Common myeloid progenitor, CD34-positive (primary cell): ENCODE measurements around the gene STAMBP.

Experiments
- CTCF ChIA-PET: fragments of 350-600 bp; sonication (Branson Sonifier 250); formaldehyde crosslinking; loops from one replicate; lab custom pipeline; 2021; ENCODE audit warnings: antibody characterized with exemption; lab: Charles Lee
- POLR2A ChIA-PET: fragments of 350-600 bp; sonication (Branson Sonifier 250); formaldehyde crosslinking; loops from one replicate; lab custom pipeline; 2021; ENCODE audit warnings: antibody characterized with exemption; lab: Charles Lee
- DNase-seq, 3 donors: peaks; one replicate each; pipeline versions ENCODE4 v3.0.0 to v3.0.0-alpha.2; 2013
- H3K27ac ChIP-seq, 2 experiments: 1 replicate in 1 of 2; 2 replicates in 1 of 2; pipeline ENCODE4 v1.7.0; 2013; ENCODE audit warnings: inconsistent platforms in 2 of 2, low read length in 2 of 2, mild to moderate bottlenecking in 2 of 2, low read depth in 1 of 2, moderate library complexity in 1 of 2; ENCODE audit not compliant: severe bottlenecking in 2 of 2, insufficient read depth in 1 of 2, poor library complexity in 1 of 2
- H3K27me3 ChIP-seq, 5 experiments: replicated peaks in 2 of 5; 1 replicate in 3 of 5; 2 replicates in 2 of 5; pipeline versions ENCODE4 v1.6.1 to v1.7.0; 2013; ENCODE audit warnings: low read length in 4 of 5, mild to moderate bottlenecking in 2 of 5, moderate library complexity in 2 of 5, inconsistent platforms in 1 of 5; ENCODE audit not compliant: insufficient read depth in 5 of 5, control insufficient read depth in 4 of 5
- H3K36me3 ChIP-seq, 4 experiments: 1 replicate in 2 of 4; 2 replicates in 2 of 4; pipeline versions ENCODE4 v1.6.1 to v1.7.0; 2013; ENCODE audit warnings: low read length in 3 of 4, control low read depth in 1 of 4, mild to moderate bottlenecking in 1 of 4; ENCODE audit not compliant: control insufficient read depth in 4 of 4, insufficient read depth in 4 of 4
- H3K4me1 ChIP-seq, 4 experiments: 1 replicate in 3 of 4; 2 replicates in 1 of 4; pipeline versions ENCODE4 v1.6.1 to v1.7.1; 2013; ENCODE audit warnings: low read length in 3 of 4, mild to moderate bottlenecking in 3 of 4, control low read depth in 1 of 4, inconsistent platforms in 1 of 4, moderate library complexity in 1 of 4; ENCODE audit not compliant: control insufficient read depth in 4 of 4, insufficient read depth in 4 of 4; ENCODE audit errors: control extremely low read depth in 1 of 4
- H3K4me3 ChIP-seq, 7 experiments: 1 replicate in 4 of 7; 2 replicates in 3 of 7; pipeline versions ENCODE4 v1.5.1 to v1.7.0; 2013; ENCODE audit warnings: mild to moderate bottlenecking in 7 of 7, low read length in 6 of 7, moderate library complexity in 6 of 7, inconsistent platforms in 2 of 7, low read depth in 2 of 7, control low read depth in 1 of 7; ENCODE audit not compliant: insufficient read depth in 4 of 7, control insufficient read depth in 1 of 7; ENCODE audit errors: extremely low read depth in 1 of 7
- H3K9me3 ChIP-seq, 5 experiments: 1 replicate in 4 of 5; 2 replicates in 1 of 5; pipeline versions ENCODE4 v1.6.1 to v1.7.1; 2013; ENCODE audit warnings: low read length in 4 of 5, mild to moderate bottlenecking in 2 of 5, inconsistent platforms in 1 of 5, low read depth in 1 of 5, moderate library complexity in 1 of 5; ENCODE audit not compliant: control insufficient read depth in 4 of 5, insufficient read depth in 2 of 5; ENCODE audit errors: control extremely low read depth in 1 of 5
- WGBS: methylation state at CpG from one replicate; pipeline ENCODE4 v1.1.5; 2013; ENCODE audit not compliant: insufficient coverage; 5-methylcytosine and 5-hydroxymethylcytosine counted together

Gene STAMBP

DNA sequence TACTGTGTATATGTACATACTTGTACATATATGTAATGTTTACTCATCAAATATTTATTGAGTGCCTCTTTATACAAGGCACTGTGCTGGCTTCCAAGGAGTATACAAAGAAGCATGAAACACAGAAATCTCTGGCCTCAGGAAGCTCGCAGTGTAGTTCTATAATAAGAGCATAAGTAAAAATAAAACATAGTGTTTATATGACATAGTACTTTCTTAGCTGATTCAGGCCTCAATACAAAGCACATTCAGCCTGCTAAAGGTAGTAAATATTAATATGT lies 13.9 kb downstream of the STAMBP start:
- Histone ChIP-seq H3K27me3 (no peaks in the 10 kb centered on the region), H3K9me3 (no peaks in the 10 kb centered on the region), H3K27ac (no peak overlapping the region), H3K4me3 (no peak overlapping the region), H3K4me1 (peaks cover 3 to 23% (median 10%) of the 10 kb centered on the region in 4 experiments), H3K36me3 (peaks cover 13 to 44% (median 28%) of the 10 kb centered on the region in 4 experiments)
- no peak for DNase-seq
- ChIA-PET POLR2A (no interaction called here), CTCF (interaction anchor here (1.1 to 5.9 kb wide), 3 partner anchors 9 to 78 kb away, joined by 3 to 24 read pairs (median 23); no protein-coding TSS in a partner anchor)
- no CpG with 5 or more reads among the region's 1 CpG for WGBS

GRCh38 chr2:73844087-73844486 lies 15.3 kb downstream of the STAMBP start:
- Histone ChIP-seq H3K4me1 (peaks cover 0 to 14% (median 2%) of the 10 kb centered on the region in 4 experiments), H3K27ac (no peak overlapping the region), H3K9me3 (no peaks in the 10 kb centered on the region), H3K4me3 (no peak overlapping the region), H3K27me3 (no peaks in the 10 kb centered on the region), H3K36me3 (peaks cover 19 to 53% (median 32%) of the 10 kb centered on the region in 4 experiments)
- ChIA-PET POLR2A (interaction anchor here (1.1 kb wide), 1 partner anchor 71 kb away, joined by 3 read pairs; no protein-coding TSS in a partner anchor), CTCF (interaction anchor here (0.8 to 5.9 kb wide), 4 partner anchors 11 to 163 kb away, joined by 3 to 24 read pairs (median 14); partner anchors contain the start of gene STAMBP)
- WGBS, result 5% methylated on average over 2 of the region's 2 CpGs
- DNase-seq, result no peak

GRCh38 chr2:73850009-73850408 lies 21.2 kb downstream of the STAMBP start:
- H3K4me3 ChIP-seq, result no peak overlapping the region
- WGBS, result 90% methylated on average over 2 of the region's 2 CpGs
- peaks cover 30 to 87% (median 57%) of the 10 kb centered on the region in 4 experiments for H3K36me3 ChIP-seq
- H3K9me3 ChIP-seq, result no peaks in the 10 kb centered on the region
- POLR2A ChIA-PET, result no interaction called here
- H3K27me3 ChIP-seq, result no peaks in the 10 kb centered on the region
- no peak for DNase-seq
- no peak overlapping the region for H3K27ac ChIP-seq
- no peaks in the 10 kb centered on the region for H3K4me1 ChIP-seq
- CTCF ChIA-PET, result no interaction called here

GRCh38 chr2:73851274-73851673 lies 22.5 kb downstream of the STAMBP start:
- peak in 2 of 3 donors; percentile 54 to 55 for DNase-seq
- 85% methylated on average over 2 of the region's 3 CpGs for WGBS

DNA sequence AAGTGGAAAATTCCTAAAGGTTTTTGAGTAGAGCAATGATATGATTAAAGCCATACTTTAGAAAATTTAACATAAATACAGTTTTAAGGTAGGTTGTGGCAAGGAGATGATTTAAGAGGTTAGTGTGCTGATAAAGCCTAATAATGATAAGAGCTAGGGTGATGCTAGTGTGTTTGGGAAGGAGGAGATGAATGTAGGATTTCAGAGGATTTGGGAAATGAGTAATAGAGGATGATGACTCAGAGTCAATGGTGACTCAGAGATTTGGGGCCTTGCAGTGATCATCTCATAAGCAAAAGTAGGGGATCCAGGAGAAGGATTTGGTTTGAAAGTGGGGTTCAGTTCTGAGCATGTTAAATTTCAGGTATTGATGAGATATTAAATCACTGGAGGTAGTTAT lies 23.3 kb downstream of the STAMBP start:
- no peak for DNase-seq
- Histone ChIP-seq H3K36me3 (peaks cover 31 to 89% (median 61%) of the 10 kb centered on the region in 4 experiments), H3K4me3 (no peak overlapping the region), H3K27me3 (no peaks in the 10 kb centered on the region), H3K27ac (no peak overlapping the region), H3K9me3 (no peaks in the 10 kb centered on the region), H3K4me1 (no peaks in the 10 kb centered on the region)
- POLR2A ChIA-PET, result no interaction called here
- CTCF ChIA-PET, result interaction anchor here (0.7 to 1.3 kb wide), 2 partner anchors 31 to 295 kb away, joined by 3 read pairs; no protein-coding TSS in a partner anchor

More at GRCh38 chr2:73851274-73851673, 22.5 kb downstream of the STAMBP start:
- Histone ChIP-seq H3K27me3 (no peaks in the 10 kb centered on the region), H3K36me3 (peaks cover 31 to 89% (median 59%) of the 10 kb centered on the region in 4 experiments), H3K4me3 (no peak overlapping the region), H3K9me3 (no peaks in the 10 kb centered on the region), H3K4me1 (no peaks in the 10 kb centered on the region), H3K27ac (no peak overlapping the region)
- ChIA-PET POLR2A (no interaction called here), CTCF (interaction anchor here (0.7 to 1.3 kb wide), 2 partner anchors 30 to 295 kb away, joined by 3 read pairs; no protein-coding TSS in a partner anchor)

GRCh38 chr2:73855526-73855925 lies 26.8 kb downstream of the STAMBP start:
- peaks cover 17 to 85% (median 53%) of the 10 kb centered on the region in 4 experiments for H3K36me3 ChIP-seq
- whole genome bisulfite sequencing, result no CpG with 5 or more reads among the region's 2 CpGs
- H3K27me3 ChIP-seq, result no peaks in the 10 kb centered on the region
- no peaks in the 10 kb centered on the region for H3K4me1 ChIP-seq
- no peak overlapping the region for H3K27ac ChIP-seq
- POLR2A ChIA-PET, result no interaction called here
- CTCF ChIA-PET, result interaction anchor here (1.2 to 1.6 kb wide), 2 partner anchors 10 to 38 kb away, joined by 3 to 4 read pairs; no protein-coding TSS in a partner anchor
- no peak overlapping the region for H3K4me3 ChIP-seq
- no peaks in the 10 kb centered on the region for H3K9me3 ChIP-seq
- no peak for DNase-seq

- no peak for DNase-seq
- Histone ChIP-seq H3K36me3 (peaks cover 22 to 89% (median 58%) of the 10 kb centered on the region in 4 experiments), H3K9me3 (no peaks in the 10 kb centered on the region), H3K4me1 (no peaks in the 10 kb centered on the region), H3K27ac (no peak overlapping the region), H3K27me3 (no peaks in the 10 kb centered on the region), H3K4me3 (no peak overlapping the region)
- ChIA-PET CTCF (interaction anchor here (1.2 kb wide), 1 partner anchor 37 kb away, joined by 3 read pairs; no protein-coding TSS in a partner anchor), POLR2A (no interaction called here)
These were observed 27.5 kb downstream of the STAMBP start for GRCh38 chr2:73856214-73856613.
